Stimulated activated CD4-positive, alpha-beta T cell treated with anti-CD3 and anti-CD28 coated beads, Interleukin-1b, Interleukin-23, amount 100 ng/mL, for 48 hours (primary cell): ENCODE results near the gene SPOCK2.
"Not testable (repeated sequence)": the region's sequence is repeated elsewhere in the genome, so short reads cannot be mapped to it uniquely, and the experiment has no call there.

ENCODE experiments used
- DNase-seq: peaks from one replicate; pipeline ENCODE4 v3.0.0-alpha.2; 2020

Gene SPOCK2, protein sequence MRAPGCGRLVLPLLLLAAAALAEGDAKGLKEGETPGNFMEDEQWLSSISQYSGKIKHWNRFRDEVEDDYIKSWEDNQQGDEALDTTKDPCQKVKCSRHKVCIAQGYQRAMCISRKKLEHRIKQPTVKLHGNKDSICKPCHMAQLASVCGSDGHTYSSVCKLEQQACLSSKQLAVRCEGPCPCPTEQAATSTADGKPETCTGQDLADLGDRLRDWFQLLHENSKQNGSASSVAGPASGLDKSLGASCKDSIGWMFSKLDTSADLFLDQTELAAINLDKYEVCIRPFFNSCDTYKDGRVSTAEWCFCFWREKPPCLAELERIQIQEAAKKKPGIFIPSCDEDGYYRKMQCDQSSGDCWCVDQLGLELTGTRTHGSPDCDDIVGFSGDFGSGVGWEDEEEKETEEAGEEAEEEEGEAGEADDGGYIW

DNA sequence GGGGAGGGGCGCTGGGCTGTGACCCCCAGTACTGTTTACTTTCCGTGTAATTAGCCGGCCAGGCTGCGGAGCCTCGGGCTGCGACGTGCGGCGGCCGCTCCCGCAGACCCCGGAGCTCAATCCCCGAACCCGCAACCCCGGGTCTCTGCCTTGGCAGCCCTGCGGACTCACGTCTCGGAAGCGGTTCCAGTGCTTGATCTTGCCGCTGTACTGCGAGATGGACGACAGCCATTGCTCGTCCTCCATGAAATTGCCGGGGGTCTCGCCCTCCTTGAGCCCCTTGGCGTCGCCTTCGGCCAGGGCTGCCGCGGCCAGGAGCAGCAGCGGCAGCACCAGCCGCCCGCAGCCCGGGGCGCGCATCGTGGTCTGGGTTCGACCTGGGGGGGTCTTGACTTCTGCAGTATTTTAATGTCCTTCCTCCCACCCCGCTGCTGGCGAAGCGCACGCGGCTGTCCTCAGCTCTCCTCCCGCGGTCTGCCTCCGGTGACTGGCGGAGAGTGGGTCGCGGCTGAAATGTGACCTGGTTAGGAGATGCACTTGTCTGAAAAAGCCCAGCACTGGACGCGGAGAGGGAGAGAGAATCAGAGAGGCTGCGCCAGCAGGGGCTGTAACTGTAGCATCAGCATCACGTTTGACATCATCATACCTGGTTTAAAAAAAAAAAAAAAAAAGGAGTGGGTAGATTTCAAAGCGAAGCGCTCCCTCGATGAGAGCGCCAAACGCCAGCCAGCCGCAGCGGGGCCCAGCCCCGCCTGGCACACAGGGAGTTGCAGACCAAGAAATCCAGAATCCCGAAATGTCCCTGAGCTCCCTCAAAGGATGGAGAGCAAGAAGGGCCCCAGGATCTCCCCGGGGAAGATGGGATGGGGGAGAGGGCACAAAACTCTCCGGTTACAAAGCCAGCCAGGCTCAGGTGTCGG is at the start of gene SPOCK2:
SPOCK2 (minus strand) TSS at position 583 of the 920 bp plus-strand sequence; CDS start at position 360, 223 bp downstream.
- DNase-seq: peak; percentile 70

DNA sequence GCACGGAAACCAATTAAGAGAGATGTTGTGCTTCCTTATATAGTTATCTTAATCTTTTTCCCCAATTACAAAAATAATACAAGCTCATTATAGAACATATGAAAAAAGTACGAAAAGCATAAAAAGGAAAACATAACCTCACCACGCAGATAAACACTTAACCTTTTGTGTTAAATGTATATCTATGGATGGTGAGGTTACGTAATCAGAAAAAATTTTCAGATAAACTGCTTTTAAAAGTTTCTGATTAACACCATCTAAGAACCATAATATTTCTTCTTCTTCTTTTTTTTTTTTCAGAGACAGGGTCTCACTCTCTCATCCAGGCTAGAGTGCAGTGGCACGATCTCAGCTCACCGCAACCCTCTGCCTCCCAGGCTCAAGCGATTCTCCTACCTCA is 49.2 kb upstream of the SPOCK2 start:
- no peak for DNase-seq

- not testable (repeated sequence) for DNase-seq
Measured at GRCh38 chr10:72136225-72136624, 47.9 kb upstream of the SPOCK2 start.

DNA sequence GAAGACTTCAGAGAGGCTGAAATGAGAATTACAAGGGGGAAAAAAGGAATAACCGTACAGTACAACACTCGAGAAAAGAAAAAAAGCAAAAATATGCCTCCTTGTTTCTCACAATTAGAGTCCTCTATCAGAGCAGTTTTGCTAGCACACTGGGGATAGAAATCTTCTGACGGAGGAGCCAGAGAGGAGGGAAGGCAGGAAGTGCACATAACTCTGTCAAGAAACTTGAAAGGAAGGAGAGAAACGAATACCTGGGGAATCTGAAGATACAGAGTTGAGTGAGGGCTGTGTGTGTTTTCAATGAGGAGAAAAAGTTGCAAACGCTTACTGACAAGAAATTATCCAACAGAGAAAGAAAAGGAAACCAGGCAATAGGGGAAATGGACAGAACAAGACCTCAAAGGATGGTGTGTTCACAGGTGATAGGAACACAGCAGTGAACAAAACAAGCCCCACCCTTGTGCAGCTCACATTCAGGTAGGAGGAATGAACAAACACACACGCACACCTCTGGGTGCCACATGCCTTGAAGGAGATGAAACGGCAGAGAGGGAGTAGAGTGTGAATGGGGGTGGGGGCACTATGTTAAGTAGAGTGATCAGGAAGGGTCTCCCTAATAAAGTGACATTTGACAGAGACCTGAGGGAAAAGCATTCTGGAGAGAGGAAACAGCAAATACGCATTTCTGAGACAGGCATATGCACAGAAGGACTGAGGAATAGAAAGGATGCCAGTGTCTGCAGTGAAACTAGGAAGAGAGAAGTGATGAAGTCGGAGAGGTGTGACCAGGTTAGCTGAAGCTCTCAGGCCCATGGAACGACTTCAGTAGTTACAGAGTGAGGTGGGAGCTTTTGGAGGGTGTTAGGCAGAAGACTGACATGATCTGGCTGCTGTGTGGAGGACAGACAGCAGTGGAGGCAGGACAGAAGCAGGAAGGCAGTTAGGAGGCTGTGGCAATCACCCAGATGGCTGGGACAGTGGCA is 46.7 kb upstream of the SPOCK2 start:
- DNase-seq: no peak

DNA sequence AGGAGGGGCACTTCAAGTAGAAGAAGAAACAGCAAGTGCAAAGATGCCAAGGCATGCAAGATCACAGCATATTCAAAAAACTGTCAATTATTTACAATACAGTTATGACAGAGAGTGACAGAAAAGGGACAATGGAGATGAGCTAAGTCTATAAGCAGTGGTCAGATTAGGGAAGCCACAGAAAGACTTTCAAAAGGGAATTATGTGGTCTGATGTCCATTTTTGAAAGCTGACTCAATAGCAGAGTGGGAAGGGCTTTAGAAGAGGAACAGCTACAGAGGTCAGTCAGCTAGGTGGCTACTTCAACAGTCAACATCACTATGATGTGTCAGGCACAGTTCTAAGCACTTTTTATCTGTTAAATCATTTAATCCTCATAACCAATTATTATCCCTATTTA is 45.2 kb upstream of the SPOCK2 start:
- no peak for DNase-seq

DNA sequence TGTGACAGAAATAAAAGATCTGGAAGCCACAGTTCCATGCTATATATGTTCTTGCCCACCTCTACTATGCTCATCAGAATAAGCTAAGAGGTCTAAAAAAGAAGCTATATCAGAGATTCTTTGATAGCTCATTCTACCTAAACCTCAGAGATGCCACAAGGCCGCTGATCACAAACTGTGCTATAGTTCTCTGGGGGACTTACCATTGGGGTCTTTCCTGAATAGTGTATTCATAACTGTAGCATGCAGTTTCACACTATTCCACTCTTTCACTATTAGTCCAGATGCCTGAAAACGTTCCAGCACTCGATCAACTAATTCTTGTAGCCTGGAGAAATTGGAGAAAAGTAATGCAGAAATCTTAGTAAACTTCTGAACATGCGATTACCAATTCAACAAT is 44.5 kb upstream of the SPOCK2 start:
- DNase-seq: no peak

DNA sequence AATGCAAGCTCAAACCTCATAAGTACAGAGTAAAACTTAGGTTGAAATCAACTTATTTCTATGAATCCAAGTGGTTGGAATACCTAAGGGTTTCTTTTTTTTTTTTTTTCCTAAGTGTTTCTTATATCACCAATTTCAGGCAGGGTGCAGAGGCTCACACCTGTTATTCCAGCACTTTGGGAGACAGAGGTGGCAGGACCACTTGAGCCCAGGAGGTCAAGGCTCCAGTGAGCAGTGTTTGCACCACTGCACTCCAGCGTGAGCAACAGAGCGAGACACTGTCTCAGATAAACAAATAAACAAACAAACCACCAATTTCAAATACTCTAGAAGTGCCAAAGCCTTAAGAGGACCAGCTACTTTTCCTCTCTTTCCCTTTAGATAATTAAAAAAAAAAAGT is 39.2 kb upstream of the SPOCK2 start:
- no peak for DNase-seq

DNA sequence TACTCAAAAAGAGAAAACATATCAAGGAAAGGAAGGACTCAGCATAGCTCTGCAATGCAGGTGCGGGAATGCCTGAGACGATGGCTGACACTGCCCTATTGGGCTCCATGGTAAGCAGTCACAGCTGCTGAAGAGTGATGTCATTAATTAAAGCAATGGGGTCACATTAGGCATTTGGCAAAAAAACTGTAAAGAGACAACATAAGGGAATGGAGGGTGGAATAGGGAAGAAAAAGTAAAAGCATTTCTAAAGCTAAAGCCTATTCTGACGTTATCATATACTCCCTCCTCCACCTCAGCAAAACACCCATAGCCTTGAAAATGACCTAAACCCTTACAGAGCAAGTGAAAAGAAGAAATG is 38.5 kb upstream of the SPOCK2 start:
- no peak for DNase-seq

GRCh38 chr10:72126184-72126871 is 38.0 kb upstream of the SPOCK2 start:
- DNase-seq: no peak

DNA sequence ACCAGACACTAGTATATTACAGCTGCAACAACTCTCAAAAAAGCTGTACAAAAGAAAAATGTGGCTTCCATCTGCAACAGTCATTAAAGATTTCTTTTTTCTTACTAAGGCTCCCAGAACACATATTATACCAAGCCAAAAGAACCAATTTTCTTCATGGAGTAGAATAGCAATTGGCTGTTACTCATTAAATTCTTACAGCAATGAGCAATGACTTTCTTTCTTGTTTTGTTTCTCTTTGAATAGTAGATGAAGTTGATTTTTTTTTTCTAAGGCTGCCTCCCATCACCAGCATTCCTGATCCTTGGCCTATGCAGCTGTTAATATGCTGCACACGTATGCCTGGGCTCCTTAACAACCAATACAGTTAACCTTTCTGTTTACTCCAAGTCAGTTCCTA is 36.6 kb upstream of the SPOCK2 start:
- DNase-seq: no peak

- no peak for DNase-seq
Measured at GRCh38 chr10:72124381-72124780, 36.0 kb upstream of the SPOCK2 start.

DNA sequence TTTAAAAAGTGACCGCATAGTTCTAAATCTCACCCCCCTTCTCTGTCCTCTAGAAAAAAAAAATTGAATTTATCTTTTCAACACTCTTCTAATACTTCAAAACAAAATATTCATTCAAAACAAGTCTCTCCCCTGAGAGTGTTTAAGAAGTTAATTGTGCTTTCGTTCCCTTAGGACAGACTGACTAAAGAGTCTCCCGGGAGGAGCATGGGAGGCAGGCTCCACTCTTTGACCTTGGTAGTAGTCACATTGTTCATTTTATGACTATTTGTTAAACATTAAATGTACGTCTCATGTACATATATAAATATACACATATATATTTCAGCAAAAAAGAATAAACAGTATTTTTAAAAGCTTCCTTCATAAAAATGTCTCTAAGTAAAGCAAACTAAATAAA is 35.3 kb upstream of the SPOCK2 start:
- no peak for DNase-seq

DNA sequence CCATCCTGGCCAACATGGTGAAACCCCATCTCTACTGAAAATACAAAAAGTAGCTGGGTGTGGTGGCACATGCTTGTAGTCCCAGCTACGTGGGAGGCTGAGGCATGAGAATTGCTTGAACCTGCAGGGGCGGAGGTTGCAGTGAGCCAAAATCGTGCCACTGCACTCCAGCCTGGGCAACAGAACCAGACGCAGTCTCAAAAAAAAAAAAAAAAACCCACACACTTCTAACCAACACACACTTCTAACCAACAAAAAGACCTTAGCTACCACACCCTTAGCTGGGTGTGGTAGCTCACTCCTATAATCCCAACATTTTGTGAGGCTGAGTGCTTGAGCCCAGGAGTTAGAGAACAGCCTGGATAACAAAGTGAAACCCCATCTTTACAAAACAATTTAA is 33.9 kb upstream of the SPOCK2 start:
- DNase-seq: no peak

DNA sequence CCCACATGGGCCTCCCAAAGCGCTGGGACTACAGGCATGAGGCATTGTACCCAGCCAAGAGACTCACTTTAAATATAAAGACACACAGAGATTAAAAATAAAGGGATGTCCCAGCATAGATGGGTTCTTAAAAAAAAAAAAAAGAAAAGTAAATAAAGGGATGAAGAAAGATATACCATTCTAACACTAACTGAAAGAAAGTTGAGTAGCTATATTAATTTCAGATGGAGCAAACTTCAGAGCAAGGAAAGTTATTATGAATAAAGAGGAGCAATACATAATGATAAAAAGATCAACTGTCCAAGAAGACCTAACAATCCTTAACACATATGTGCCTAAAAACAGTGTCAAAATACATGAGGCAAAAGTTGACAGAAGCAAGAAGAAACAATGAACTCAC is 33.0 kb upstream of the SPOCK2 start:
- DNase-seq: no peak

- no peak for DNase-seq
Measured at GRCh38 chr10:72116372-72116771, 28.0 kb upstream of the SPOCK2 start.

DNA sequence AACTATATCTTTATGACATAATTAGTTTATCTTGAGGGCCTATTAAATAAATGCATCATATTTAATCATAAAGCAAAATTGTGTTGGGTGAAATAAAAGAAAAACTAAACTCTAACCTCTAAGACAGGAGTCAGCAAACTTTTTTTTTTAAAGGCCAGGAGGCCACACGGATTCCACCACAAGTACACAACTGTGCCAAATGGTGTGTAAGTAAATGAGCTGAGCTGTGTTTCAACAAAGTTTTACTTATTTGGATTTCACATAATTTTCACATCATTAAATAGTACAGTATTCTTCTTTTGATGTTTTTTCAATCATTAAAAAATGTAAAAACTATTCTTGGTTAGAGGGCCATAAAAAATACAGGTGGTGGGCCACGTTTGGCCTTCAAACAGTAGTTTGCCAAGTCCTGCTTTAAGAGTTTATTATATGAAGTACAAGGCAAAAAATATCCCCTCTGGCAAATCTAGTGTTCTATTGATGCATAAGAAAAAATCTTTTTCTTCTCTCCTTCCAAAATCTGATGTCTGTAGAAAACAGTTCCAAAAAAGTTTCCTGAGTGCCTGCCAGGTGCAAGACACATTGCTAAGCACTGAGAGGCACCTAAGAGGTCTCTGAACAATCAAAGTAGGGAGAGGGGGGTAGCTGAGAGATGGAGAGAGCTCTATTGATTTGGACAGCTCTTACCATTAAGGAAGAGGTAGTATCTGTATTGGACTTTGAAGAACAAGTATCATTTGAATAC is 26.5 kb upstream of the SPOCK2 start:
- no peak for DNase-seq

DNA sequence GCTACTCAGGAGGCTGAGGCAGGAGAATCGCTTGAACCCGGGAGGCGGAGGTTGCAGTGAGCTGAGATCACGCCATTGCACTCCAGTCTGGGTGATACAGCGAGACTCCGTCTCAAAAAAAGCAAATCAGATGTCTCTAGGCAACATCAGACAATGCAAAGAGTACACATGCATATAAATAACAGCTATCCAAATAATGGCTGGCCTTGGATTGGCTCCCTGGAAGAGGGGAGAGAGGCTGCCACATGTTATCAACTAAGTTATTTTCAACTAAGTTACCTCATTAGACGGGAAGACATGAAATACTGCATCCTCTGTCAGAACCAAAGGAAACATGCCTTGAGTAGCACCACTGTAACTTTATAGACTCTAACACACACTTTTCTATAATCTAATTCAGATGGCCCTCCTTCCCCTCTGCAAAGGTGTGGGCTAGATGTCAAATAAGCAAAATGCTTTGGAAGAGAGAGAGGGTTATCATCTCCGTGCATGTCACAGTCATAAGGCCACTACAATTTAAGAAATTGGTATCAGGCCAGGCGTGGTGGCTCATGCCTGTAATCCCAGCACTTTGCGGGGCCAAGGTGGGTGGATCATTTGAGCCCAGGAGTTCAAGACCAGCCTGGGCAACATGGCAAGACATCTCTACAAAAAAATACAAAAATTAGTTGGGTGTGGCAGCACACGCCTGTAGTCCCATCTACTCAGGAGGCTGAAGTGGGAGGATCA is 22.5 kb upstream of the SPOCK2 start:
- DNase-seq: no peak

GRCh38 chr10:72109636-72110157 is 21.3 kb upstream of the SPOCK2 start:
- no peak for DNase-seq

- no peak for DNase-seq
Measured at GRCh38 chr10:72108830-72109635, 20.7 kb upstream of the SPOCK2 start.

DNA sequence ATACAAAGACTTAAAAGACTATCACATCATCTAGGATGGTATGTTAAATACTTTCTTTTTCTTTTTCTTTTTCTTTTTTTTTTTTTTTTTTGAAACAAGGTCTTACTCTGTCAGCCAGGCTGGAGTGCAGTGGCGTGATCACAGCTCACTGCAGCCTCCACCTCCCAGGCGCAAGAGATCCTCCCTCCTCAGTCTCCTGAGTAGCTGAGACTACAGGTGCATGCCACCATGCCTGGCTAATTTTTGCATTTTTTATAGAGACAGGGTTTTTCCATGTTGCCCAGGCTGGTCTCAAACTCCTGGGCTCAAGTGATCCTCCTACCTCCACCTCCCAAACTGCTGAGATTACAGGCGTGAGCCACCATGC is 19.6 kb upstream of the SPOCK2 start:
- not testable (repeated sequence) for DNase-seq
